Mucosa of gallbladder (tissue), 1 donor: ENCODE data around the gene LCP1. TPM values are rescaled to one million over a fixed set of nuclear protein-coding genes. Genes with fewer than 3 reads are reported as not detected.

Source experiments
- DNase-seq: peaks from one replicate; pipeline ENCODE4 v3.0.0-alpha.2; 2020; ENCODE audit warnings: low spot score
- total RNA-seq: library from RNA; stranded (reverse); gene quantifications from one replicate; pipeline ENCODE4 v1.2.1, GENCODE V29; 2021
- donor health status: DM: no; HTN: no; CAD: no.

The LCP1 gene
- total RNA-seq, 1 donor from 2014 or later: 43.4 TPM

- DNase-seq: no peak
These were observed 21.4 kb downstream of the LCP1 start for GRCh38 chr13:46160471-46161066.

GRCh38 chr13:46160065-46160464, 21.9 kb downstream of the LCP1 start:
- DNase-seq: no peak

GRCh38 chr13:46158983-46159382, 23.0 kb downstream of the LCP1 start:
- DNase-seq: no peak

GRCh38 chr13:46158222-46158621, 23.8 kb downstream of the LCP1 start:
- DNase-seq: no peak

GRCh38 chr13:46154136-46154801, 27.7 kb downstream of the LCP1 start:
- no peak for DNase-seq

GRCh38 chr13:46152627-46153328, 29.2 kb downstream of the LCP1 start:
- no peak for DNase-seq

- no peak for DNase-seq
These were observed 31.8 kb downstream of the LCP1 start for GRCh38 chr13:46150134-46150693.

- DNase-seq: no peak
These were observed 32.5 kb downstream of the LCP1 start for GRCh38 chr13:46149272-46150133.

GRCh38 chr13:46146898-46147297, 35.1 kb downstream of the LCP1 start:
- DNase-seq: no peak

- no peak for DNase-seq
These were observed 36.0 kb downstream of the LCP1 start for GRCh38 chr13:46145950-46146349.

- DNase-seq: no peak
These were observed 36.8 kb downstream of the LCP1 start for GRCh38 chr13:46145135-46145534.

GRCh38 chr13:46143184-46143701, 38.7 kb downstream of the LCP1 start:
- DNase-seq: peak; percentile 35

- DNase-seq: no peak
These were observed 39.2 kb downstream of the LCP1 start for GRCh38 chr13:46142776-46143175.

GRCh38 chr13:46140044-46140443, 41.9 kb downstream of the LCP1 start:
- DNase-seq: no peak

- no peak for DNase-seq
These were observed 44.2 kb downstream of the LCP1 start for GRCh38 chr13:46137627-46138317.

GRCh38 chr13:46136688-46137087, 45.3 kb downstream of the LCP1 start:
- no peak for DNase-seq

- peak; percentile 53 for DNase-seq
These were observed 46.9 kb downstream of the LCP1 start for GRCh38 chr13:46134961-46135522.

- no peak for DNase-seq
These were observed 47.5 kb downstream of the LCP1 start for GRCh38 chr13:46134494-46134893.

GRCh38 chr13:46132109-46132508, 49.9 kb downstream of the LCP1 start:
- no peak for DNase-seq

GRCh38 chr13:46131705-46132104, 50.3 kb downstream of the LCP1 start:
- DNase-seq: no peak
